OCI-LY7 (cell line): Measurements from ENCODE around the gene MUC6. TPM values are rescaled to one million over a fixed set of nuclear protein-coding genes. Genes with fewer than 3 reads are reported as not detected.

Source experiments
- BruUV-seq: library from RNA; stranded (reverse); fragments of 400-500 nt; replicated peaks from 2 replicates; lab custom pipeline; 2021; lab: Mats Ljungman, UMichigan
- CTCF ChIA-PET: fragments of 300-600 bp; sonication (Branson Sonifier 250); formaldehyde crosslinking; loops from one replicate; lab custom pipeline; 2022; ENCODE audit warnings: antibody characterized with exemption; ENCODE audit not compliant: unreplicated experiment; lab: Charles Lee
- POLR2A ChIA-PET: fragments of 300-600 bp; sonication (Branson Sonifier 250); formaldehyde crosslinking; loops from one replicate; lab custom pipeline; 2022; ENCODE audit warnings: antibody characterized with exemption; lab: Charles Lee
- DNase-seq: peaks from one replicate; pipeline ENCODE4 v3.0.0-alpha.2; 2015; ENCODE audit warnings: low spot score
- H2AFZ ChIP-seq: fragments of 200-600 bp; sonication (generic), shearing (Covaris generic); 2 replicates; pipeline ENCODE4 v1.6.1; 2014; ENCODE audit warnings: mild to moderate bottlenecking, antibody characterized with exemption, low read length, moderate library complexity
- H3K27ac ChIP-seq: fragments of 200-600 bp; sonication (generic); 2 replicates; pipeline ENCODE4 v1.5.1; 2014; ENCODE audit warnings: mixed run types, low read depth, mild to moderate bottlenecking, moderate library complexity, low read length, inconsistent platforms; ENCODE audit not compliant: poor library complexity, severe bottlenecking
- H3K36me3 ChIP-seq: fragments of 200-600 bp; sonication (generic); 2 replicates; pipeline ENCODE4 v1.6.1; 2014; ENCODE audit warnings: mild to moderate bottlenecking, antibody characterized with exemption, low read length, moderate library complexity, mixed read lengths; ENCODE audit not compliant: insufficient read depth
- H3K4me1 ChIP-seq: fragments of 200-600 bp; sonication (generic); 2 replicates; pipeline ENCODE4 v1.5.1; 2014; ENCODE audit warnings: mild to moderate bottlenecking, low read length; ENCODE audit not compliant: insufficient read depth, poor library complexity, severe bottlenecking
- H3K4me2 ChIP-seq: fragments of 200-600 bp; sonication (generic); 2 replicates; pipeline ENCODE4 v1.6.1; 2014; ENCODE audit warnings: mild to moderate bottlenecking, low read length
- H3K4me3 ChIP-seq: fragments of 200-600 bp; sonication (generic); 2 replicates; pipeline ENCODE4 v1.5.1; 2014; ENCODE audit warnings: mild to moderate bottlenecking, low read depth, low read length; ENCODE audit not compliant: poor library complexity, severe bottlenecking
- H3K79me2 ChIP-seq: fragments of 200-600 bp; sonication (generic); 2 replicates; pipeline ENCODE4 v1.6.1; 2016; ENCODE audit warnings: low read depth, mild to moderate bottlenecking, low read length, moderate library complexity, mixed read lengths; ENCODE audit not compliant: insufficient read depth
- H3K9me2 ChIP-seq: fragments of 200-600 bp; sonication (generic); 2 replicates; pipeline ENCODE4 v1.6.1; 2016; ENCODE audit warnings: mild to moderate bottlenecking, low read length, mixed read lengths; ENCODE audit not compliant: insufficient read depth
- H3K9me3 ChIP-seq: fragments of 200-600 bp; sonication (generic); 2 replicates; pipeline ENCODE4 v1.6.1; 2014; ENCODE audit warnings: mild to moderate bottlenecking, mixed run types, low read length, mixed read lengths
- H4K20me1 ChIP-seq: fragments of 200-600 bp; sonication (generic); 2 replicates; pipeline ENCODE4 v1.6.1; 2014; ENCODE audit warnings: mild to moderate bottlenecking, antibody characterized with exemption, low read length, moderate library complexity, mixed read lengths; ENCODE audit not compliant: insufficient read depth
- EZH2phosphoT487 ChIP-seq: fragments of 200-600 bp; sonication (generic); IDR thresholded peaks from 2 replicates; pipeline ENCODE4 v1.6.1; 2018; ENCODE audit warnings: low read depth, borderline replicate concordance, mild to moderate bottlenecking, mixed run types, antibody characterized with exemption, low read length, moderate library complexity, mixed read lengths
- intact Hi-C: fragments of 100-400 bp; cut with micrococcal nuclease; formaldehyde crosslinking; loops from one replicate; pipeline ENCODE4 v1.10.0; 2022; ENCODE audit not compliant: unreplicated experiment
- total RNA-seq, 2 experiments: library from RNA; depleted of rRNA in 1 of 2; stranded (reverse); fragments of >200 nt in 1 of 2; shearing (Covaris generic) in 1 of 2; gene quantifications; 2 replicates each; pipeline ENCODE4 v1.2.3, GENCODE V29; 2014 to 2022
- TF ChIP-seq, protein P1 (sequence below): fragments of 200-600 bp; sonication (generic); conservative IDR thresholded peaks from 2 replicates; pipeline ENCODE4 v1.5.1; 2014; ENCODE audit warnings: mild to moderate bottlenecking, antibody characterized with exemption, low read length, moderate library complexity, mixed read lengths

Gene MUC6
- total RNA-seq, 2 experiments from 2014 or later: not detected

GRCh38 chr11:1055990-1056771 lies 19.7 kb upstream of the MUC6 start:
- BruUV-seq: no TSS peak
- ChIA-PET CTCF (no interaction called here), POLR2A (no interaction called here)
- Histone ChIP-seq H3K4me1 (no peaks in the 10 kb centered on the region), H3K27ac (no peak overlapping the region), H3K4me3 (no peak overlapping the region), H4K20me1 (no peaks in the 10 kb centered on the region), H3K79me2 (no peaks in the 10 kb centered on the region), H3K36me3 (no peaks in the 10 kb centered on the region), H2AFZ (no peak overlapping the region), H3K9me2 (no peaks in the 10 kb centered on the region), H3K4me2 (no peak overlapping the region), H3K9me3 (no peaks in the 10 kb centered on the region)
- intact Hi-C loops: no loop called here
- no peak for TF ChIP-seq EZH2phosphoT487
- TF ChIP-seq, protein P1, sequence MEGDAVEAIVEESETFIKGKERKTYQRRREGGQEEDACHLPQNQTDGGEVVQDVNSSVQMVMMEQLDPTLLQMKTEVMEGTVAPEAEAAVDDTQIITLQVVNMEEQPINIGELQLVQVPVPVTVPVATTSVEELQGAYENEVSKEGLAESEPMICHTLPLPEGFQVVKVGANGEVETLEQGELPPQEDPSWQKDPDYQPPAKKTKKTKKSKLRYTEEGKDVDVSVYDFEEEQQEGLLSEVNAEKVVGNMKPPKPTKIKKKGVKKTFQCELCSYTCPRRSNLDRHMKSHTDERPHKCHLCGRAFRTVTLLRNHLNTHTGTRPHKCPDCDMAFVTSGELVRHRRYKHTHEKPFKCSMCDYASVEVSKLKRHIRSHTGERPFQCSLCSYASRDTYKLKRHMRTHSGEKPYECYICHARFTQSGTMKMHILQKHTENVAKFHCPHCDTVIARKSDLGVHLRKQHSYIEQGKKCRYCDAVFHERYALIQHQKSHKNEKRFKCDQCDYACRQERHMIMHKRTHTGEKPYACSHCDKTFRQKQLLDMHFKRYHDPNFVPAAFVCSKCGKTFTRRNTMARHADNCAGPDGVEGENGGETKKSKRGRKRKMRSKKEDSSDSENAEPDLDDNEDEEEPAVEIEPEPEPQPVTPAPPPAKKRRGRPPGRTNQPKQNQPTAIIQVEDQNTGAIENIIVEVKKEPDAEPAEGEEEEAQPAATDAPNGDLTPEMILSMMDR: no peak
- no peak for DNase-seq

DNA sequence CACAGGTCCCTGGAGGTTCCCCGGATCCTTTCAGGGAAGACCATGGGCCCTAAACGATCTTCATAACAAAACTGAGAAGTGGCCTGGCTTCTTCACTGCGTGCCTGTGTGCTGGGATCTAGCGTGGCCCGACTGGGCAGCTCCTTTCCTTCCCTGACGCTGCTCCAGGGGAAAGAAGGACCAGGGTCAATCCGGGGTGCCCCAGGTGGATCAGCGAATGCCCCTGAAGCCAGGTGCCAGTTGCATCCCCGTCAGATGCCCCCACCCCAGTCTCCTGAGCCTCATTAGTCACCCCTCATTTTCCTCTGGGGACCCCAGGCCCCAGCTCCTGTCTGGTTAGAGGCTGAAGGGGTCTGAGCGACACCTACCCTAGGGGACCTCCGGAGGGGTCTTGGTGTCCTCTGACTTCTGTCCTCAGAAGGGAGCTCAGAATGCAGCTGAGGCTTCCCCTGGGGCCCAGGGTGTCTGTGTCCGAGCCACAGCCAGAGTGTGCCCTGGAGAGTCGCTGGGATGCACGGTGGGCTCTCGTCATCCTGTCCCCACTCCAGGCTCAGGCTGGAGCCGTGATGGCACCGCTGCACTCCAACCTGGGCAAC lies 18.7 kb upstream of the MUC6 start:
- CTCF ChIA-PET: interaction anchor here (0.6 kb wide), 1 partner anchor 112 kb away, joined by 3 read pairs; no protein-coding TSS in a partner anchor
- TF ChIP-seq, protein P1: no peak
- no peak for TF ChIP-seq EZH2phosphoT487
- Histone ChIP-seq H3K4me1 (no peaks in the 10 kb centered on the region), H3K9me3 (no peaks in the 10 kb centered on the region), H3K4me2 (no peak overlapping the region), H3K27ac (no peak overlapping the region), H3K9me2 (no peaks in the 10 kb centered on the region), H2AFZ (no peak overlapping the region), H3K4me3 (no peak overlapping the region), H3K79me2 (no peaks in the 10 kb centered on the region), H3K36me3 (no peaks in the 10 kb centered on the region), H4K20me1 (no peaks in the 10 kb centered on the region)
- intact Hi-C loops: no loop called here
- no peak for DNase-seq
- no TSS peak for BruUV-seq
- POLR2A ChIA-PET: no interaction called here
